Uterus (tissue), 2 donors: ENCODE data around the gene GZMA.

Experiments
- CTCF ChIP-seq, 4 experiments: fragments of 200-600 bp in 2 of 4; fragments of 450-650 bp in 2 of 4; sonication (generic) in 2 of 4; IDR thresholded peaks; one replicate each; pipeline ENCODE4 v1.5.1; 2016 to 2019; ENCODE audit warnings: antibody characterized with exemption in 4 of 4, mild to moderate bottlenecking in 2 of 4, moderate library complexity in 1 of 4
- POLR2A ChIP-seq, 2 donors: fragments of 450-650 bp; IDR thresholded peaks; one replicate each; pipeline ENCODE4 v1.6.1; 2016; ENCODE audit warnings: antibody characterized with exemption in 2 of 2, mild to moderate bottlenecking in 1 of 2, moderate library complexity in 1 of 2

GRCh38 chr5:55143624-55144023 lies 41.2 kb downstream of the GZMA start:
- no peak for TF ChIP-seq CTCF (IDR thresholded peaks at IDR 0.05)
- TF ChIP-seq POLR2A (IDR thresholded peaks at IDR 0.05), result no peak
